ENCODE data around the gene PRODH. TPM values are rescaled to one million over a fixed set of nuclear protein-coding genes. Genes with fewer than 3 reads are reported as not detected.

The PRODH gene
- total RNA-seq, 6 experiments from 2014 or later = 0.86 to 31.0 (median 3.8) TPM

DNA sequence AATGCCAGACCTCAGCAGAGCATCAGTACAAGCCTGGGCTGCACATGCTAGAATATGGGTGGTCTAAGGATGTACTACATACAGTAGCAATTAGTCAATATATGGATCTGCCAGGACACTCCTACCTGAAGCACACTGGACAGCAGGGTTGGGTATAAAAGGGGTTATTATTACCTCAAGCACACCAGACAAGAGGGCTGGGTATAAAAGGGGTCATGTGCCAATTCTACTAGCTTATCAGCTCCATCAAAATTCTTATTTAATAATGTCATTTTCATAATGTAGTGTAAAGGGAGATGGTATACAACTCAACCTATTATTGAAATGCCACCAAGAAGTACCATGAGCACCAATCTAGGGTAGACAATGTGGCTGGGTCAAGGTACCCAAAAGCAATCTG, 44.7 kb upstream of the PRODH start:
- no peaks in the 10 kb centered on the region for H3K36me3 ChIP-seq
- no peak for TF ChIP-seq POLR2A (IDR thresholded peaks at IDR 0.05)
- peak in 1 of 3 donors; percentile 5 for DNase-seq
- intact Hi-C loops (cut with DNase I) = no loop called here
- no peaks in the 10 kb centered on the region for H3K9me3 ChIP-seq
- ATAC-seq = no peak
- H3K27me3 ChIP-seq = no peaks in the 10 kb centered on the region
- H3K4me3 ChIP-seq = no peak overlapping the region
- no peaks in the 10 kb centered on the region for H3K4me1 ChIP-seq
- no peak overlapping the region for H3K27ac ChIP-seq

- TF ChIP-seq CTCF (IDR thresholded peaks at IDR 0.05) (no peak), POLR2A (IDR thresholded peaks at IDR 0.05) (no peak)
- no peaks in the 10 kb centered on the region for H3K9me3 ChIP-seq
- WGBS (ENCODE audit: insufficient coverage, low coverage, low lambda C conversion rate, missing lambda C conversion rate) = 15% methylated on average over 1 of the region's 1 CpG
- H3K27me3 ChIP-seq = no peaks in the 10 kb centered on the region
- no peak overlapping the region for H3K27ac ChIP-seq
- H3K4me3 ChIP-seq = no peak overlapping the region
- H3K4me1 ChIP-seq = peaks cover 0 to 5% (median 0%) of the 10 kb centered on the region in 4 donors
- DNase-seq (peak in 1 of 3 donors; percentile 82), ATAC-seq (peak; percentile 77 to 96 (median 90))
- intact Hi-C loops (cut with DNase I) = no loop called here
- H3K36me3 ChIP-seq = no peaks in the 10 kb centered on the region
These were observed 43.9 kb upstream of the PRODH start for GRCh38 chr22:18979957-18980356.

DNA sequence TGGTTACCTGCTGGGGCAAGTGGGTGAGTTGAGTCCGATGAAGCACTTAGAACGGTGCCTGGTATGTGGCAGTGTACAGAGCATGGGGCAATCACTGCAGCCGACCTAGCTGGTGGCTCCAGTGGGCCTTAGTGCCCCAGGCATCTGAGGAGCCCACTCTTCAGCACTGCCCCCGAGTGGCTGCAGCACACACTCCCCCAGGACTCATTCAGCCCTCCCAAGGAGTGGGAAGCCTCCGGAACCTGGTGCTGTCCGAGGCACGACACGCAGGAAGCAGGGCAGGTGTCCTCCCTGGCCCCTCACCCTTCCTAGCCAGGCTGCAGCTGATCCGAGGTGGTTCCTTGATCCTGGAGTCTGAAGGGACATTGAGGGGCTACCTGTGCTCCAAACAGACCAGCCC, 42.4 kb upstream of the PRODH start:
- TF ChIP-seq POLR2A (IDR thresholded peaks at IDR 0.05) = no peak
- TF ChIP-seq CTCF (IDR thresholded peaks at IDR 0.05) = no peak
- intact Hi-C loops (cut with DNase I) = no loop called here
- H3K27me3 ChIP-seq = no peaks in the 10 kb centered on the region

GRCh38 chr22:18977824-18978425, 41.8 kb upstream of the PRODH start:
- ATAC-seq (no peak), DNase-seq (peak in 1 of 3 donors; percentile 16)
- Histone ChIP-seq H3K9me3 (no peaks in the 10 kb centered on the region), H3K27ac (no peak overlapping the region), H3K36me3 (no peaks in the 10 kb centered on the region), H3K4me3 (no peak overlapping the region), H3K4me1 (peaks cover 0 to 16% (median 5%) of the 10 kb centered on the region in 4 donors), H3K27me3 (no peaks in the 10 kb centered on the region)
- 85% methylated on average over 5 of the region's 9 CpGs for WGBS (ENCODE audit: insufficient coverage, low coverage, low lambda C conversion rate, missing lambda C conversion rate)
- intact Hi-C loops (cut with DNase I) = no loop called here
- TF ChIP-seq CTCF (IDR thresholded peaks at IDR 0.05) = no peak
- TF ChIP-seq POLR2A (IDR thresholded peaks at IDR 0.05) = no peak

More for the DNA sequence above, 42.4 kb upstream of the PRODH start:
- Histone ChIP-seq H3K4me1 (peaks cover 0 to 11% (median 3%) of the 10 kb centered on the region in 4 donors), H3K36me3 (no peaks in the 10 kb centered on the region), H3K4me3 (no peak overlapping the region), H3K27ac (no peak overlapping the region), H3K9me3 (no peaks in the 10 kb centered on the region)
- DNase-seq (peak in 1 of 3 donors; percentile 40), ATAC-seq (no peak)
- WGBS (ENCODE audit: insufficient coverage, low coverage, low lambda C conversion rate, missing lambda C conversion rate) = 100% methylated on average over 4 of the region's 9 CpGs

DNA sequence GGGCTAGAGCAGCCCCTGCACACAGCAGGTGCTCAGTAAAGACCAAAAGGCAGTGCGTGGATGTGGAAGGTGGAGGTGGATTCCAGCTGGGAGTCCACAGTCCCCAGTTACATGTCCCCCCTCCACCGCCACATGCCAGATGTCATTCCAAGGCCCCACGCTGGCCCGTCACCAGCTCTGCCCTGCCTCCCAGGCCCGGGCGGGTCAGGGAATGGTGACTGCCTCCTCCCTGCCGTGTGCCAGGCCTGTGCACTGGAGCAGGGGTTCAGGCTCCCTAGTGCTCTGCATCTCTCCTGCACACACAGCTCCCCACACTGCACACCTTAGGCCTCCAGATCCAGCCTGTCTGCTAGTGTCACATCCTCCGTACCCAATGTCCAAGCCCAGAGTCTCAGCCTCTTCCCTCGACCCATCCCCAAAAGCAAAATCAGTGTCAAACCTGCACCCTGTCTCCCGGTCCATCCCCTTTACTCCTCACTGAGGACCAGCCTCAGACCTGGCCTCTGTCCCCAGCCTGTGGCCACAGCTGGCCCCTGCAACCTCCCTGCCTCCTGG, 40.2 kb upstream of the PRODH start:
- Histone ChIP-seq H3K9me3 (no peaks in the 10 kb centered on the region), H3K4me3 (no peak overlapping the region), H3K36me3 (no peaks in the 10 kb centered on the region), H3K27me3 (no peaks in the 10 kb centered on the region), H3K4me1 (peaks cover 0 to 16% (median 5%) of the 10 kb centered on the region in 4 donors), H3K27ac (no peak overlapping the region)
- 61% methylated on average over 4 of the region's 10 CpGs for WGBS (ENCODE audit: insufficient coverage, low coverage, low lambda C conversion rate, missing lambda C conversion rate)
- intact Hi-C loops (cut with DNase I) = no loop called here
- TF ChIP-seq CTCF (IDR thresholded peaks at IDR 0.05) (no peak), POLR2A (IDR thresholded peaks at IDR 0.05) (no peak)
- DNase-seq (peak in 1 of 3 donors; percentile 29), ATAC-seq (no peak)
